OCI-LY7 (cell line): ENCODE measurements around the gene ALDH9A1.

Experiments
- CTCF ChIP-seq: fragments of 200-600 bp; sonication (generic); conservative IDR thresholded peaks from 2 replicates; pipeline ENCODE4 v1.5.1; 2014; ENCODE audit warnings: mild to moderate bottlenecking, antibody characterized with exemption, low read length, moderate library complexity, mixed read lengths
- EZH2phosphoT487 ChIP-seq: fragments of 200-600 bp; sonication (generic); IDR thresholded peaks from 2 replicates; pipeline ENCODE4 v1.6.1; 2018; ENCODE audit warnings: low read depth, borderline replicate concordance, mild to moderate bottlenecking, mixed run types, antibody characterized with exemption, low read length, moderate library complexity, mixed read lengths

- TF ChIP-seq EZH2phosphoT487 (no peak), CTCF (no peak)
These were observed 14.4 kb upstream of the ALDH9A1 start for GRCh38 chr1:165712764-165713163.
